Mesothelial cell of epicardium (in vitro differentiated cells): Measurements from ENCODE around the gene OR14C36. TPM values are rescaled to one million over a fixed set of nuclear protein-coding genes. Genes with fewer than 3 reads are reported as not detected.

Experiments
- DNase-seq, 2 experiments: peaks; one replicate each; pipeline ENCODE4 v3.0.0; 2021; ENCODE audit warnings: low spot score in 2 of 2; ENCODE audit not compliant: unreplicated experiment in 2 of 2
- H3K27ac Mint-ChIP-seq: 2 replicates; pipeline ENCODE4 v1.8.0; 2021; ENCODE audit warnings: mixed read lengths
- H3K27me3 Mint-ChIP-seq: 2 replicates; pipeline ENCODE4 v1.8.0; 2021; ENCODE audit warnings: low read depth, mixed read lengths
- H3K36me3 Mint-ChIP-seq: 2 replicates; pipeline ENCODE4 v1.8.0; 2021; ENCODE audit warnings: mixed read lengths
- H3K4me1 Mint-ChIP-seq: 2 replicates; pipeline ENCODE4 v1.8.0; 2021; ENCODE audit warnings: mixed read lengths
- H3K4me3 Mint-ChIP-seq: 2 replicates; pipeline ENCODE4 v1.8.0; 2021; ENCODE audit warnings: mild to moderate bottlenecking, moderate library complexity, mixed read lengths
- H3K9me3 Mint-ChIP-seq: 2 replicates; pipeline ENCODE4 v1.8.0; 2021; ENCODE audit warnings: mixed read lengths
- total RNA-seq: library from RNA; stranded (reverse); gene quantifications from 3 replicates; pipeline ENCODE4 v1.2.1, GENCODE V29; 2021
- TF ChIP-seq, protein P1 (sequence below): fragments of 200-600 bp; sonication (generic); IDR thresholded peaks from one replicate; pipeline ENCODE4 v1.5.0; 2021; ENCODE audit warnings: antibody characterized with exemption; ENCODE audit not compliant: unreplicated experiment

Gene OR14C36
- total RNA-seq, 1 donor from 2014 or later, result not detected

GRCh38 chr1:248324468-248324867 is 24.1 kb upstream of the OR14C36 start, which contains the start of gene OR2M7:
Gene OR2M7, minus strand, starts transcription at chr1:248324568. Its CDS starts 0 bp downstream, at chr1:248324568.
- Mint-ChIP-seq H3K4me3 (no peak within 1 kb of the TSS), H3K27me3 (no peaks in the 10 kb centered on the region), H3K36me3 (no peaks in the 10 kb centered on the region), H3K4me1 (no peaks in the 10 kb centered on the region), H3K27ac (no peak within 1 kb of the TSS), H3K9me3 (peaks cover 76% of the 10 kb centered on the region)
- TF ChIP-seq, protein P1, sequence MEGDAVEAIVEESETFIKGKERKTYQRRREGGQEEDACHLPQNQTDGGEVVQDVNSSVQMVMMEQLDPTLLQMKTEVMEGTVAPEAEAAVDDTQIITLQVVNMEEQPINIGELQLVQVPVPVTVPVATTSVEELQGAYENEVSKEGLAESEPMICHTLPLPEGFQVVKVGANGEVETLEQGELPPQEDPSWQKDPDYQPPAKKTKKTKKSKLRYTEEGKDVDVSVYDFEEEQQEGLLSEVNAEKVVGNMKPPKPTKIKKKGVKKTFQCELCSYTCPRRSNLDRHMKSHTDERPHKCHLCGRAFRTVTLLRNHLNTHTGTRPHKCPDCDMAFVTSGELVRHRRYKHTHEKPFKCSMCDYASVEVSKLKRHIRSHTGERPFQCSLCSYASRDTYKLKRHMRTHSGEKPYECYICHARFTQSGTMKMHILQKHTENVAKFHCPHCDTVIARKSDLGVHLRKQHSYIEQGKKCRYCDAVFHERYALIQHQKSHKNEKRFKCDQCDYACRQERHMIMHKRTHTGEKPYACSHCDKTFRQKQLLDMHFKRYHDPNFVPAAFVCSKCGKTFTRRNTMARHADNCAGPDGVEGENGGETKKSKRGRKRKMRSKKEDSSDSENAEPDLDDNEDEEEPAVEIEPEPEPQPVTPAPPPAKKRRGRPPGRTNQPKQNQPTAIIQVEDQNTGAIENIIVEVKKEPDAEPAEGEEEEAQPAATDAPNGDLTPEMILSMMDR, result no peak
- DNase-seq, result no peak

DNA sequence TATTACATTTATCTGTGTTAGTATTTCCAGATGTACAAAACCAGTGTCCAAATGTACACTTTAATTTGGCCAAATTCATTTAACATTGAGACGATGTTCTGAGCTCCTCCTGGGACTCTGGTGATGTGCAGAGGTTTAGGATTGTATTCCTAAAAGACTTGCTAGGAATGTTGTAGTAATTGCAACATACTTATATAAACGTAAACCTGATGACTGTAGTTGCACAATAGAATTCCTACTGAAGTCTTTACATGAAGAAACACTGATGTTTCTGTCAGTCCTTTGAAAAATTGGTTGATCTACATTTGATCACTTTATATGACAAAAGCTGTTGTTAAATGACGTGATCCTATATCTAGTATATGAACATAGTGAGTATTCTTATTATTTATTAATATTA is 5.1 kb upstream of the OR14C36 start:
- H3K27me3 Mint-ChIP-seq, result no peaks in the 10 kb centered on the region
- H3K4me1 Mint-ChIP-seq, result no peaks in the 10 kb centered on the region
- no peak for DNase-seq
- no peaks in the 10 kb centered on the region for H3K36me3 Mint-ChIP-seq
- TF ChIP-seq, protein P1, result no peak
- H3K9me3 Mint-ChIP-seq, result peaks cover 58% of the 10 kb centered on the region
- no peak overlapping the region for H3K4me3 Mint-ChIP-seq
- no peak overlapping the region for H3K27ac Mint-ChIP-seq

DNA sequence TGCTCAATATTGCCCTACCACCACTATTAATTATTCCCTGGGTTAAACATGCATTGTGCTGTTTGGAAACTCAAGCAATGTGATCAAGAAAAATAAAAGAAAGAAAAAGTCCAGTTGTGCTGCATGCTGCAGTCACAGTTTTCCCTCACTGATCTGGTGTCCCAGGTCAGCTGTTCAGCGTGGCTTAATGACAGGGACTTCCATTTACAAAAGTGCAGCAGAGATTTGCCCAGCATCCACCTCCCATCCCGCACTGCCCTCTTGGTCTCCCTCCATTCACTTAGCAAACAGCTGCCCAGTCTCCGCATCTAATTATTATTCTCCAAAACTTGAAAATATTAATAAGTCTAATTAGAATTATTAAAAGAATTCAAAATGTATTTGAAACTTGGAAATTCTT is 10.8 kb downstream of the OR14C36 start:
- H3K27me3 Mint-ChIP-seq, result no peaks in the 10 kb centered on the region
- H3K9me3 Mint-ChIP-seq, result peaks cover 74% of the 10 kb centered on the region
- DNase-seq, result no peak
- no peaks in the 10 kb centered on the region for H3K36me3 Mint-ChIP-seq
- TF ChIP-seq, protein P1, result no peak
- no peak overlapping the region for H3K27ac Mint-ChIP-seq
- H3K4me3 Mint-ChIP-seq, result no peak overlapping the region
- H3K4me1 Mint-ChIP-seq, result no peaks in the 10 kb centered on the region

GRCh38 chr1:248361121-248361715 is 12.6 kb downstream of the OR14C36 start, which contains the start of gene OR2T4:
Gene OR2T4, plus strand, starts transcription at chr1:248361665. Its CDS starts 0 bp downstream, at chr1:248361665.
- H3K4me1 Mint-ChIP-seq, result no peaks in the 10 kb centered on the region
- no peaks in the 10 kb centered on the region for H3K36me3 Mint-ChIP-seq
- H3K27me3 Mint-ChIP-seq, result no peaks in the 10 kb centered on the region
- H3K9me3 Mint-ChIP-seq, result peaks cover 88% of the 10 kb centered on the region
- DNase-seq, result no peak
- TF ChIP-seq, protein P1, result no peak
- H3K27ac Mint-ChIP-seq, result no peak within 1 kb of the TSS
- no peak within 1 kb of the TSS for H3K4me3 Mint-ChIP-seq

DNA sequence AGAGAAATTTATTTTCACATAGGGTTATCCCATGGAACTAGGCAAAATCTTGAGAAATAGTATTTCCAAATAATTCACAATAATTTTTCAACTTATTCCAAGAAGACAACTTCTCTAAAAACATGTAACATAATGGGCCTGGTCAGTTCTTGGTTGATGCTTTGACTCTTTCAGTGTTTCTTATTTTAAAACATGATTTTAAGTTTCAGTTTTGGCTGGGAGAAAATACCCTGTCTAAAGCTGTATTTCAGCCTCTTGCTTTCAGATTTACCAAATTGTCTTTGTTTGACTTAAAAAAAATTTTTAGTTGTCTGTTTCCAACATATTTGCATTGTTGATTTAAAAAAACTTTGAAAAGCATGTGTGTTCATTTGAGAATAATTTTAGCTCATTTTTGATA is 18.0 kb downstream of the OR14C36 start:
- Mint-ChIP-seq H3K27ac (no peak overlapping the region), H3K36me3 (no peaks in the 10 kb centered on the region), H3K4me1 (no peaks in the 10 kb centered on the region), H3K4me3 (no peak overlapping the region), H3K9me3 (peaks cover 83% of the 10 kb centered on the region), H3K27me3 (no peaks in the 10 kb centered on the region)
- TF ChIP-seq, protein P1, result no peak
- DNase-seq, result no peak

DNA sequence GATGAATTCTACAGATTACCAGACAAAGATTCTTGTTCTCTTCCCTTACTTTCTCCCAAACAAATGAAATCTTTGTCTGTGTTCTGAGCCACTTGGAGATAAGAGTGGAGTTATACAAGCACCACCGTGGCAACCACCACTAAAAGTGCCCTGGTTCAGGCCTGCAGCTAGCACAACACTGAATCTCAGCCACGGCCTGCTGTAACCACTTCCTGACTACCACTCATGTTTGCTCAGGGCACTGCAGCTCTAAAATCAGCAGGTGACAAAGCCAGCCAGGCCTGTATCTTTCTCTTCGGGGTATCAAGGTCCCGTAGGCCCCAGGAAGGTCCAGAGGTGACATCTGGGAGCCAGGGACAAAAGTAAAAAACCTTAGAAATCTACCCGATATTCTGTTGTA is 23.8 kb downstream of the OR14C36 start:
- Mint-ChIP-seq H3K36me3 (no peaks in the 10 kb centered on the region), H3K4me1 (no peaks in the 10 kb centered on the region), H3K4me3 (no peak overlapping the region), H3K9me3 (peaks cover 86% of the 10 kb centered on the region), H3K27ac (no peak overlapping the region), H3K27me3 (no peaks in the 10 kb centered on the region)
- DNase-seq, result no peak
- TF ChIP-seq, protein P1, result no peak
